Uterus (tissue), 4 donors: Measurements from ENCODE around the gene UBXN4. TPM values are rescaled to one million over a fixed set of nuclear protein-coding genes. Genes with fewer than 3 reads are reported as not detected.
"Not testable (repeated sequence)": the region's sequence is repeated elsewhere in the genome, so short reads cannot be mapped to it uniquely, and the experiment has no call there.

Source experiments
- DNase-seq, 2 donors: peaks; one replicate each; pipeline ENCODE4 v3.0.0-alpha.2; 2019 to 2020
- H3K27ac ChIP-seq, 2 donors: fragments of 200-600 bp; sonication (generic); 1 replicate in 1 of 2; 2 replicates in 1 of 2; pipeline ENCODE4 v1.5.1; 2016 to 2018
- H3K27me3 ChIP-seq, 2 donors: fragments of 200-600 bp; sonication (generic); one replicate each; pipeline ENCODE4 v1.5.1; 2018 to 2019; ENCODE audit warnings: control low read depth in 1 of 2
- H3K36me3 ChIP-seq, 2 donors: fragments of 200-600 bp; sonication (generic); one replicate each; pipeline ENCODE4 v1.5.1; 2019; ENCODE audit warnings: control low read depth in 1 of 2
- H3K4me1 ChIP-seq, 2 donors: fragments of 200-600 bp; sonication (generic); one replicate each; pipeline ENCODE4 v1.5.1; 2018 to 2019; ENCODE audit warnings: control low read depth in 1 of 2
- H3K4me3 ChIP-seq, 2 donors: fragments of 200-600 bp; sonication (generic); 1 replicate in 1 of 2; 2 replicates in 1 of 2; pipeline ENCODE4 v1.5.1; 2018 to 2019; ENCODE audit warnings: mild to moderate bottlenecking in 1 of 2
- H3K9me3 ChIP-seq, 2 donors: fragments of 200-600 bp; sonication (generic); one replicate each; pipeline ENCODE4 v1.5.1; 2019; ENCODE audit warnings: control low read depth in 1 of 2
- POLR2A ChIP-seq, 2 donors: fragments of 450-650 bp; IDR thresholded peaks; one replicate each; pipeline ENCODE4 v1.6.1; 2016; ENCODE audit warnings: antibody characterized with exemption in 2 of 2, mild to moderate bottlenecking in 1 of 2, moderate library complexity in 1 of 2
- intact Hi-C: fragments of 100-400 bp; cut with DNase I; formaldehyde crosslinking; loops from one replicate; pipeline ENCODE4 v1.15.1; 2023; ENCODE audit warnings: low total_unique reads
- total RNA-seq, 4 donors: library from RNA; depleted of rRNA in 3 of 4; stranded (reverse); fragments of >200 nt in 3 of 4; gene quantifications; one replicate each; pipeline versions ENCODE4 v1.1.0 to v1.2.4, GENCODE V29; 2014 to 2023
- TF ChIP-seq, protein P1 (sequence below), 4 experiments: fragments of 200-600 bp in 2 of 4; fragments of 450-650 bp in 2 of 4; sonication (generic) in 2 of 4; IDR thresholded peaks; one replicate each; pipeline ENCODE4 v1.5.1; 2016 to 2019; ENCODE audit warnings: antibody characterized with exemption in 4 of 4, mild to moderate bottlenecking in 2 of 4, moderate library complexity in 1 of 4
- donor health status: DM: yes; HTN: yes; CAD: no.

UBXN4 gene
- total RNA-seq, 4 donors from 2014 or later = 24.7 to 116 (median 71.4) TPM

DNA sequence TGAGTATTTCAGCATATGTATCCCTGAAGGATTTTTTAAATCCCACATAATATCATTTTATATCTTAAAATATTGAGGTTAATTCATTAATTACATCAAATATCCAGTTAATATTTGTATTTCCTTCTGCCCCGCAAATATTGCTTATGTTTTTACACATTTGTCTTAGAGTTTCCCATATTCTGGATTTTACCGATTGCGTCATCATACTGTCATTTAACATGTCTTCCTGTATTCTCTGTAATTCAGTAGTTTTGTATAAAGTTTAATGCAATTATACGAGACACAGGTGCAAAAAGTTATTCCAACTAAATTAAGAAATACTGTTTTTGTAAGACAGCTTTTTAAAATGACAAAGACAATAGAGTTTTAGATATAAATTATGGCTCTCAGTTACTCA lies 33.5 kb upstream of the UBXN4 start:
- no peaks in the 10 kb centered on the region for H3K27me3 ChIP-seq
- no peaks in the 10 kb centered on the region for H3K36me3 ChIP-seq
- no peaks in the 10 kb centered on the region for H3K9me3 ChIP-seq
- H3K4me1 ChIP-seq = no peaks in the 10 kb centered on the region
- no peak overlapping the region for H3K27ac ChIP-seq
- TF ChIP-seq POLR2A (IDR thresholded peaks at IDR 0.05) = no peak
- TF ChIP-seq, protein P1, sequence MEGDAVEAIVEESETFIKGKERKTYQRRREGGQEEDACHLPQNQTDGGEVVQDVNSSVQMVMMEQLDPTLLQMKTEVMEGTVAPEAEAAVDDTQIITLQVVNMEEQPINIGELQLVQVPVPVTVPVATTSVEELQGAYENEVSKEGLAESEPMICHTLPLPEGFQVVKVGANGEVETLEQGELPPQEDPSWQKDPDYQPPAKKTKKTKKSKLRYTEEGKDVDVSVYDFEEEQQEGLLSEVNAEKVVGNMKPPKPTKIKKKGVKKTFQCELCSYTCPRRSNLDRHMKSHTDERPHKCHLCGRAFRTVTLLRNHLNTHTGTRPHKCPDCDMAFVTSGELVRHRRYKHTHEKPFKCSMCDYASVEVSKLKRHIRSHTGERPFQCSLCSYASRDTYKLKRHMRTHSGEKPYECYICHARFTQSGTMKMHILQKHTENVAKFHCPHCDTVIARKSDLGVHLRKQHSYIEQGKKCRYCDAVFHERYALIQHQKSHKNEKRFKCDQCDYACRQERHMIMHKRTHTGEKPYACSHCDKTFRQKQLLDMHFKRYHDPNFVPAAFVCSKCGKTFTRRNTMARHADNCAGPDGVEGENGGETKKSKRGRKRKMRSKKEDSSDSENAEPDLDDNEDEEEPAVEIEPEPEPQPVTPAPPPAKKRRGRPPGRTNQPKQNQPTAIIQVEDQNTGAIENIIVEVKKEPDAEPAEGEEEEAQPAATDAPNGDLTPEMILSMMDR (IDR thresholded peaks at IDR 0.05) = no peak
- DNase-seq = no peak
- intact Hi-C loops = no loop called here
- no peak overlapping the region for H3K4me3 ChIP-seq

DNA sequence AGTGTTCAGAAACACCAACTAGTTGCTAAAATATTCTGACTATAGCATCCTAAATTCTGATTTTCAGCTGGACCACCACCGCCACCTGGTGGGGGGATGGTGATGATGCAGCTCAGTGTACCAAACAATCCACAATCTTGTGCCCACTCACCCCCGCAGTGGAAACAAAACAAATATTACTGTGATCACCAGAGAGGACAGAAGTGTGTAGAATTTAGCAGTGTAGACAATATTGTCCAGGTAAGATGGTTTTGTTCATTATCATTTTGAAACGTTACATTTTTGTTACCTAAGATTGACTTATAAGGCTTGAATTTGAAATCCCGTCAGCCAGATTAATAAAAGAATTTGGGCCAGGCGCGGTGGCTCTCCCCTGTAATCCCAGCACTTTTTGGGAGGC lies 31.7 kb upstream of the UBXN4 start:
- Histone ChIP-seq H3K4me1 (no peaks in the 10 kb centered on the region), H3K4me3 (no peak overlapping the region), H3K9me3 (no peaks in the 10 kb centered on the region), H3K27ac (no peak overlapping the region), H3K36me3 (no peaks in the 10 kb centered on the region), H3K27me3 (no peaks in the 10 kb centered on the region)
- TF ChIP-seq POLR2A (IDR thresholded peaks at IDR 0.05) = no peak
- TF ChIP-seq, protein P1 (IDR thresholded peaks at IDR 0.05) = peak; percentile 76 to 89 (median 84)
- DNase-seq = peak; percentile 45 to 59
- intact Hi-C loops = loop anchor here (10.0 kb wide), 1 partner anchor 705 kb away; no protein-coding TSS in a partner anchor

GRCh38 chr2:135715086-135715485 lies 26.6 kb upstream of the UBXN4 start:
- DNase-seq, H3K36me3 ChIP-seq, H3K27me3 ChIP-seq, H3K4me3 ChIP-seq, H3K4me1 ChIP-seq, H3K27ac ChIP-seq, H3K9me3 ChIP-seq: not testable (repeated sequence)
- intact Hi-C loops = loop anchor here (10.0 kb wide), 1 partner anchor 710 kb away; no protein-coding TSS in a partner anchor

DNA sequence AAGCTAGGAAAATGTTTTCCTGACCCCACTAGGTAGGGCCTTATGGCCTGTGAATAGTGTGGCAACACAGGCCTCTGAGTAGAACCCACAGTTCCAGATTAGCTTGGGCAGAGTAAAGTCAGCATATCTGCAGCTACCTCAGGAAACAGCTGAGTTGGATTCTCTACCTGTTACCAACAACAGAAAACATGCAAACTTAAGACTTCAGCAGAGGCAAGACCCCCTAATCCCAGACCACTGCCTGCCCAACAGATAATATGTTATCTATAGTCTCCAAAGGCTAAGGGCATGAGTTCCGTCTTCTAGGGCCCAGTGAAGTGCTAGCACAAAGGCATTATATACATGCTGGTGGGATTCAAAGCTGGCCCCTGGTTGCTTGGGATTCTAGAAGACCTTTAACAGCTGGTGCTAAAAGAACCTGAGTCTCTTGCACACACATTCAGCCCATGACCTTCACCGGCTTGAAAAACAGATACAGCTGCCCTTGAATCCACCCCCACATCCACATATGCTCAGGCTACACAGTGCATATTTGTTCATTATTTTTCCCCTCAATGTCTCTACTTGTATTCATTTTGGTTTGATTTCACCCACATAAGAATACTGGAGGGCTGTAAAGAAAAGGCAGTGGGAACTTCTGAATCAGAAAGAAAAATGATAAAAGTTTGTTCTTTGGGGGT lies 13.5 kb upstream of the UBXN4 start:
- no peaks in the 10 kb centered on the region for H3K9me3 ChIP-seq
- H3K36me3 ChIP-seq = no peaks in the 10 kb centered on the region
- TF ChIP-seq, protein P1 (IDR thresholded peaks at IDR 0.05) = no peak
- TF ChIP-seq POLR2A (IDR thresholded peaks at IDR 0.05) = no peak

DNA sequence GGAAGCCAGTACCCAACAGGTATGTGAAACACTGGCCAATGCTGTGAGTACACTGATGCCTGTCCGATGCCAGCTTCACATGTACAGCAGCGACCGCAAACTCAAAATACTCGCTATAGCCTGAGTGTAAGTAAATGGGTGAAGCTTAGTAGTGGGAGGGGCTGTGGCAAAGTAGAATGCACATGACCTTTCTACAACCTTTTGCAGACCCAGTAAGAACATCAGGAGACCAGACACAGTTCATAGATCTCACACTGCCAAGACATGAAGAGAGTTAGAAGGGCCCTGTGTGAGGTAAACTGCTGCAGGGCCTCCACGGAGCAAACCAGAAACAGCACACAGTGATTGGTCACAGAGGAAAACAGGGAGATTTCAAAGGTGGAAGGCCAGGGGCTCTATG lies 9.1 kb upstream of the UBXN4 start:
- TF ChIP-seq, protein P1 (IDR thresholded peaks at IDR 0.05) = no peak
- no peak for TF ChIP-seq POLR2A (IDR thresholded peaks at IDR 0.05)
- H3K4me3 ChIP-seq = no peak overlapping the region
- H3K27ac ChIP-seq = no peak overlapping the region
- H3K27me3 ChIP-seq = no peaks in the 10 kb centered on the region
- H3K36me3 ChIP-seq = no peaks in the 10 kb centered on the region
- H3K9me3 ChIP-seq = no peaks in the 10 kb centered on the region
- DNase-seq = no peak
- no peaks in the 10 kb centered on the region for H3K4me1 ChIP-seq
- intact Hi-C loops = no loop called here

More for the DNA sequence above, 13.5 kb upstream of the UBXN4 start:
- Histone ChIP-seq H3K4me3 (no peak overlapping the region), H3K27me3 (no peaks in the 10 kb centered on the region), H3K4me1 (no peaks in the 10 kb centered on the region), H3K27ac (no peak overlapping the region)
- DNase-seq = no peak
- intact Hi-C loops = no loop called here
